Caco-2 (cell line): ENCODE measurements around the gene TFAP2A. TPM values are rescaled to one million over a fixed set of nuclear protein-coding genes. Genes with fewer than 3 reads are reported as not detected.
A peak's percentile ranks its signal among the peaks of the same experiment; 100 is the strongest.

Source experiments
- BruUV-seq: library from RNA; stranded (reverse); fragments of 400-500 nt; replicated peaks from 2 replicates; lab custom pipeline; 2021; lab: Mats Ljungman, UMichigan
- CTCF ChIA-PET: fragments of 300-600 bp; sonication (Branson Sonifier 250); formaldehyde crosslinking; loops from one replicate; lab custom pipeline; 2022; ENCODE audit warnings: antibody characterized with exemption; lab: Charles Lee
- POLR2A ChIA-PET: fragments of 300-600 bp; sonication (Branson Sonifier 250); formaldehyde crosslinking; loops from one replicate; lab custom pipeline; 2022; ENCODE audit warnings: antibody characterized with exemption; lab: Charles Lee
- DNase-seq, 2 experiments: peaks; one replicate each; pipeline versions ENCODE4 v3.0.0 to v3.0.0-alpha.2; 2020 to 2022
- H3K27me3 ChIP-seq: replicated peaks from 2 replicates; pipeline ENCODE4 v1.6.0; 2011; ENCODE audit warnings: low read length; ENCODE audit not compliant: control insufficient read depth, insufficient read depth
- H3K36me3 ChIP-seq: 2 replicates; pipeline ENCODE4 v1.5.1; 2011; ENCODE audit warnings: low read length; ENCODE audit not compliant: control insufficient read depth, insufficient read depth
- H3K4me1 ChIP-seq: fragments of 250-450 bp; sonication (Bioruptor Pico); 2 replicates; pipeline ENCODE4 v1.5.1; 2020; ENCODE audit warnings: mild to moderate bottlenecking
- H3K4me3 ChIP-seq: 2 replicates; pipeline ENCODE4 v1.5.1; 2011; ENCODE audit warnings: low read depth, mild to moderate bottlenecking, control low read depth, low read length
- H3K9me3 ChIP-seq: fragments of 250-450 bp; sonication (Bioruptor Pico); 2 replicates; pipeline ENCODE4 v1.5.1; 2020; ENCODE audit warnings: mild to moderate bottlenecking, moderate library complexity
- H3K27ac Mint-ChIP-seq: one replicate; pipeline ENCODE4 v1.8.0; 2022; ENCODE audit warnings: mixed read lengths; ENCODE audit not compliant: unreplicated experiment
- H3K27me3 Mint-ChIP-seq: one replicate; pipeline ENCODE4 v1.8.0; 2022; ENCODE audit warnings: mixed read lengths; ENCODE audit not compliant: insufficient read depth, unreplicated experiment
- H3K36me3 Mint-ChIP-seq: one replicate; pipeline ENCODE4 v1.8.0; 2022; ENCODE audit warnings: mild to moderate bottlenecking, mixed read lengths; ENCODE audit not compliant: insufficient read depth, unreplicated experiment
- H3K4me1 Mint-ChIP-seq: one replicate; pipeline ENCODE4 v1.8.0; 2022; ENCODE audit warnings: low read depth, mixed read lengths; ENCODE audit not compliant: unreplicated experiment
- H3K4me3 Mint-ChIP-seq: one replicate; pipeline ENCODE4 v1.8.0; 2022; ENCODE audit warnings: mild to moderate bottlenecking, moderate library complexity, mixed read lengths; ENCODE audit not compliant: unreplicated experiment
- H3K9me3 Mint-ChIP-seq: one replicate; pipeline ENCODE4 v1.8.0; 2022; ENCODE audit warnings: mixed read lengths; ENCODE audit not compliant: unreplicated experiment
- CTCF ChIP-seq, 2 experiments: fragments of 200-600 bp in 1 of 2; IDR thresholded peaks; 1 replicate in 1 of 2; 2 replicates in 1 of 2; pipeline versions ENCODE4 v1.5.1 to v1.8.0; 2011 to 2022; ENCODE audit warnings: antibody characterized with exemption in 1 of 2, control low read depth in 1 of 2, inconsistent platforms in 1 of 2, low read depth in 1 of 2, low read length in 1 of 2, mild to moderate bottlenecking in 1 of 2, moderate library complexity in 1 of 2; ENCODE audit not compliant: insufficient read depth in 1 of 2, severe bottlenecking in 1 of 2, unreplicated experiment in 1 of 2
- intact Hi-C: fragments of 100-400 bp; cut with micrococcal nuclease; formaldehyde crosslinking; loops from one replicate; pipeline ENCODE4 v1.10.0; 2022; ENCODE audit not compliant: unreplicated experiment
- total RNA-seq: library from RNA; stranded (reverse); gene quantifications from 2 replicates; pipeline ENCODE4 v1.2.3, GENCODE V29; 2022

The TFAP2A gene
- total RNA-seq, 1 experiment from 2014 or later: 6.3 TPM

GRCh38 chr6:10415617-10416480, 975 bp upstream of the TFAP2A start:
- Mint-ChIP-seq H3K27ac (no peak overlapping the region), H3K27me3 (no peaks in the 10 kb centered on the region), H3K4me1 (peaks cover 6% of the 10 kb centered on the region), H3K36me3 (peaks cover 31% of the 10 kb centered on the region), H3K9me3 (no peaks in the 10 kb centered on the region), H3K4me3 (peak overlapping the region; percentile 85)
- H3K4me1 ChIP-seq: no peaks in the 10 kb centered on the region
- H3K4me3 ChIP-seq: no peak overlapping the region
- DNase-seq: no peak
- ChIA-PET CTCF (interaction anchor here (1.1 to 1.9 kb wide), 5 partner anchors 11 to 371 kb away, joined by 3 to 19 read pairs (median 4); no protein-coding TSS in a partner anchor), POLR2A (interaction anchor here (3.4 kb wide), 1 partner anchor 12 kb away, joined by 14 read pairs; no protein-coding TSS in a partner anchor)
- no TSS peak for BruUV-seq
- H3K27me3 ChIP-seq: no peaks in the 10 kb centered on the region
- H3K9me3 ChIP-seq: no peaks in the 10 kb centered on the region
- no peaks in the 10 kb centered on the region for H3K36me3 ChIP-seq
- intact Hi-C loops: no loop called here
- TF ChIP-seq CTCF (IDR thresholded peaks at IDR 0.05; ENCODE audit: insufficient read depth in 1 of 2, low read depth in 1 of 2, low read length in 1 of 2, severe bottlenecking in 1 of 2, unreplicated experiment in 1 of 2): no peak

GRCh38 chr6:10413850-10414738, 780 bp downstream of the TFAP2A start:
- POLR2A ChIA-PET: interaction anchor here (0.5 to 3.4 kb wide), 2 partner anchors 8 to 10 kb away, joined by 3 to 14 read pairs; no protein-coding TSS in a partner anchor
- BruUV-seq: TSS peak; percentile 16
- peak; percentile 57 to 69 for DNase-seq
- Mint-ChIP-seq H3K9me3 (no peaks in the 10 kb centered on the region), H3K4me3 (peak overlapping the region; percentile 85), H3K27me3 (peaks cover 2% of the 10 kb centered on the region), H3K36me3 (peaks cover 43% of the 10 kb centered on the region), H3K4me1 (peaks cover 6% of the 10 kb centered on the region), H3K27ac (peak overlapping the region; percentile 81)
- CTCF ChIA-PET: interaction anchor here (0.5 to 1.9 kb wide), 10 partner anchors 9 to 1409 kb away, joined by 3 to 19 read pairs (median 4); no protein-coding TSS in a partner anchor
- peak; percentile 13 to 60 for TF ChIP-seq CTCF (IDR thresholded peaks at IDR 0.05; ENCODE audit: insufficient read depth in 1 of 2, low read depth in 1 of 2, low read length in 1 of 2, severe bottlenecking in 1 of 2, unreplicated experiment in 1 of 2)
- Histone ChIP-seq H3K36me3 (no peaks in the 10 kb centered on the region), H3K4me3 (peak overlapping the region; percentile 70), H3K4me1 (no peaks in the 10 kb centered on the region), H3K9me3 (no peaks in the 10 kb centered on the region), H3K27me3 (no peaks in the 10 kb centered on the region)
- intact Hi-C loops: no loop called here
